Measurements from ENCODE around the gene CRYBB3. TPM values are rescaled to one million over a fixed set of nuclear protein-coding genes. Genes with fewer than 3 reads are reported as not detected.

Gene CRYBB3
- total and polyA plus RNA-seq, 2 donors (not counting 3 experiments of a cell fraction or from before 2014, with no cell fraction given): 0.59 to 1.2 TPM

- BruUV-seq (replicated peaks): no TSS peak
Observed at GRCh38 chr22:25187469-25187868, 12.2 kb upstream of the CRYBB3 start.

DNA sequence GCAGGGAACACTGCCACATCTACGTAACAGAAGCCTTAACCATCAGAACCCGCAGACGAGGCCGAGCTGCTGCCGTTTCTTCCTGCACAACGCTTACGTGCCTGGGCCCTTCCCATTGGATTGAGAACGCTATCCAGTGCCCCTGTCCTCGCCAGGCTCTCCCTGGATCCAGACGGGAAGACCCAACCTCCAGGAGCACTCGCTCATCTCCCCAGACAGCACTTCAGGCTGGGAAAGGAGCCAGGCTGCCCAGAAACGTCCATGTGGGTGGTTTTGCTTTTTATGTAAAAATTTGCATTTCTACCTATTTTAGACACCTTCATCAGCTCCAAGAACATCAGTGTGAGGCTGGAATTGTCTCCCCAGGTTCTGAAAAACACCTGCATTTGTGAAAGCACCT is 7.3 kb upstream of the CRYBB3 start:
- intact Hi-C loops (cut with micrococcal nuclease) (no loop called here), dilution Hi-C loops (cut with MboI; ENCODE audit: extremely low pct_ligation_motif_present, low sequenced_read_pairs) (no loop called here)
- BruUV-seq (replicated peaks): no TSS peak
- DNase-seq (ENCODE audit: low read depth, low spot score) (no peak), FAIRE-seq (no peak)
- Histone ChIP-seq H3K4me1 (ENCODE audit: control insufficient read depth, extremely low read depth, insufficient read depth, low read length) (no peaks in the 10 kb centered on the region), H3K9me3 (replicated peaks; ENCODE audit: control insufficient read depth, insufficient read depth, low read length) (no peaks in the 10 kb centered on the region), H3K4me2 (ENCODE audit: insufficient read depth, low read length) (no peak overlapping the region), H3K36me3 (ENCODE audit: control insufficient read depth in 2 of 2, extremely low read depth in 1 of 2, insufficient read depth in 2 of 2, low read length in 2 of 2) (peaks cover 13 to 32% of the 10 kb centered on the region in 2 experiments), H3K9ac (replicated peaks; ENCODE audit: extremely low read depth, insufficient read depth, low read length) (no peak overlapping the region), H3K9me1 (replicated peaks; ENCODE audit: control insufficient read depth, extremely low read depth, insufficient read depth, low read length) (no peaks in the 10 kb centered on the region), H3K27me3 (ENCODE audit: control insufficient read depth in 2 of 2, insufficient read depth in 2 of 2, low read length in 2 of 2) (no peaks in the 10 kb centered on the region), H4K20me1 (replicated peaks; ENCODE audit: control insufficient read depth, extremely low read depth, insufficient read depth, low read length) (peaks cover 3% of the 10 kb centered on the region), H3K4me3 (replicated peaks in 1 of 3; ENCODE audit: insufficient read depth in 1 of 3, low read depth in 1 of 3, low read length in 3 of 3) (no peak overlapping the region), H3K79me2 (ENCODE audit: control insufficient read depth, insufficient read depth, low read length) (no peaks in the 10 kb centered on the region), H2AFZ (ENCODE audit: low read depth, low read length) (no peak overlapping the region), H3K27ac (ENCODE audit: insufficient read depth, low read depth, low read length) (no peak overlapping the region)
- no peak for TF ChIP-seq CTCF (IDR thresholded peaks at IDR 0.05; ENCODE audit: extremely low read depth in 1 of 2, insufficient read depth in 1 of 2, low read depth in 1 of 2, low read length in 2 of 2)
- no peak for TF ChIP-seq MYC (IDR thresholded peaks at IDR 0.05; ENCODE audit: low read depth, low read length)
- no peak for TF ChIP-seq POLR2A (IDR thresholded peaks at IDR 0.05; ENCODE audit: low read depth, low read length)
- no peak for TF ChIP-seq EZH2 (IDR thresholded peaks at IDR 0.05; ENCODE audit: borderline replicate concordance, low read depth, low read length, severe bottlenecking)
- CTCF ChIA-PET: interaction anchor here (1.4 kb wide), 1 partner anchor 10 kb away, joined by 4 read pairs; no protein-coding TSS in a partner anchor
- POLR2A ChIA-PET: no interaction called here

More at GRCh38 chr22:25187469-25187868, 12.2 kb upstream of the CRYBB3 start:
- H3K4me1 ChIP-seq (ENCODE audit: control insufficient read depth, extremely low read depth, insufficient read depth, low read length): no peaks in the 10 kb centered on the region
- no peaks in the 10 kb centered on the region for H3K79me2 ChIP-seq (ENCODE audit: control insufficient read depth, insufficient read depth, low read length)
- H4K20me1 ChIP-seq (replicated peaks; ENCODE audit: control insufficient read depth, extremely low read depth, insufficient read depth, low read length): no peaks in the 10 kb centered on the region
- ChIA-PET POLR2A (no interaction called here), CTCF (interaction anchor here (1.6 to 5.3 kb wide), 3 partner anchors 14 to 77 kb away, joined by 4 to 23 read pairs (median 5); no protein-coding TSS in a partner anchor)
- no peak for TF ChIP-seq GATA2 (IDR thresholded peaks at IDR 0.05; ENCODE audit: insufficient read depth, insufficient read length, low read depth, low read length)
- no peaks in the 10 kb centered on the region for H3K27me3 ChIP-seq (ENCODE audit: control insufficient read depth in 2 of 2, insufficient read depth in 2 of 2, low read length in 2 of 2)
- no peak overlapping the region for H3K9ac ChIP-seq (replicated peaks; ENCODE audit: extremely low read depth, insufficient read depth, low read length)
- DNase-seq (ENCODE audit: low read depth, low spot score) (no peak), FAIRE-seq (no peak)
- H3K4me2 ChIP-seq (ENCODE audit: insufficient read depth, low read length): no peak overlapping the region
- no peaks in the 10 kb centered on the region for H3K9me3 ChIP-seq (replicated peaks; ENCODE audit: control insufficient read depth, insufficient read depth, low read length)
- no peak overlapping the region for H3K4me3 ChIP-seq (replicated peaks in 1 of 3; ENCODE audit: insufficient read depth in 1 of 3, low read depth in 1 of 3, low read length in 3 of 3)
- H2AFZ ChIP-seq (ENCODE audit: low read depth, low read length): no peak overlapping the region
- dilution Hi-C loops (cut with MboI; ENCODE audit: extremely low pct_ligation_motif_present, low sequenced_read_pairs): no loop called here
- H3K36me3 ChIP-seq (ENCODE audit: control insufficient read depth in 2 of 2, extremely low read depth in 1 of 2, insufficient read depth in 2 of 2, low read length in 2 of 2): peaks cover 4 to 35% of the 10 kb centered on the region in 2 experiments
- no peak overlapping the region for H3K27ac ChIP-seq (ENCODE audit: insufficient read depth, low read depth, low read length)
- intact Hi-C loops (cut with micrococcal nuclease): no loop called here
- H3K9me1 ChIP-seq (replicated peaks; ENCODE audit: control insufficient read depth, extremely low read depth, insufficient read depth, low read length): no peaks in the 10 kb centered on the region

All from endothelial cell of umbilical vein (primary cell).